Smooth muscle cell (in vitro differentiated cells): ENCODE measurements around the gene BCL6B. TPM values are rescaled to one million over a fixed set of nuclear protein-coding genes. Genes with fewer than 3 reads are reported as not detected.
"Not testable (repeated sequence)": the region's sequence is repeated elsewhere in the genome, so short reads cannot be mapped to it uniquely, and the experiment has no call there.

Experiments used
- DNase-seq: peaks from one replicate; lab custom pipeline; 2025; ENCODE audit not compliant: unreplicated experiment; lab: John Stamatoyannopoulos, UW
- H2AFZ ChIP-seq: fragments of 200-600 bp; sonication (generic); 2 replicates; pipeline ENCODE4 v1.6.0; 2016; ENCODE audit warnings: antibody characterized with exemption, low read depth, mild to moderate bottlenecking
- H3F3A ChIP-seq: fragments of 200-600 bp; sonication (generic); 2 replicates; pipeline ENCODE4 v1.6.0; 2017; ENCODE audit warnings: antibody characterized with exemption, low read depth
- H3K27ac ChIP-seq: fragments of 200-600 bp; sonication (generic); 2 replicates; pipeline ENCODE4 v1.5.1; 2016; ENCODE audit warnings: low read depth, mild to moderate bottlenecking
- H3K27me3 ChIP-seq: fragments of 200-600 bp; sonication (generic); 2 replicates; pipeline ENCODE4 v1.6.1; 2016; ENCODE audit warnings: low read depth, mild to moderate bottlenecking
- H3K36me3 ChIP-seq: fragments of 200-600 bp; sonication (generic); 2 replicates; pipeline ENCODE4 v1.5.1; 2016; ENCODE audit warnings: low read depth
- H3K4me1 ChIP-seq: fragments of 200-600 bp; sonication (generic); 2 replicates; pipeline ENCODE4 v1.5.1; 2016; ENCODE audit warnings: low read depth
- H3K4me2 ChIP-seq: fragments of 200-600 bp; sonication (generic); 2 replicates; pipeline ENCODE4 v1.6.0; 2016; ENCODE audit warnings: mild to moderate bottlenecking
- H3K4me3 ChIP-seq: fragments of 200-600 bp; sonication (generic); 2 replicates; pipeline ENCODE4 v1.5.1; 2016; ENCODE audit warnings: mild to moderate bottlenecking
- H3K79me2 ChIP-seq: fragments of 200-600 bp; sonication (generic); 2 replicates; pipeline ENCODE4 v1.6.0; 2016; ENCODE audit warnings: low read depth, mild to moderate bottlenecking
- H3K9ac ChIP-seq: fragments of 200-600 bp; sonication (generic); 2 replicates; pipeline ENCODE4 v1.6.0; 2016; ENCODE audit warnings: low read depth
- H3K9me3 ChIP-seq: fragments of 200-600 bp; sonication (generic); replicated peaks from 2 replicates; pipeline ENCODE4 v1.5.1; 2016; ENCODE audit warnings: low read depth
- H4K20me1 ChIP-seq: fragments of 200-600 bp; sonication (generic); 2 replicates; pipeline ENCODE4 v1.6.0; 2016; ENCODE audit warnings: low read depth
- CTCF ChIP-seq: fragments of 200-600 bp; sonication (generic); IDR thresholded peaks from 2 replicates; pipeline ENCODE4 v1.5.1; 2017; ENCODE audit warnings: borderline replicate concordance, mild to moderate bottlenecking, antibody characterized with exemption; ENCODE audit not compliant: insufficient read depth, poor library complexity, severe bottlenecking
- WGBS: methylation state at CpG from one replicate; pipeline ENCODE4 v1.1.7; 2016; ENCODE audit warnings: low lambda C conversion rate; 5-methylcytosine and 5-hydroxymethylcytosine counted together
- polyA plus RNA-seq: library from polyadenylated mRNA; unstranded; fragments of >200 nt; fragmentation: Nextera tagmentation; extraction: Ambion mirVana; gene quantifications from 2 replicates; pipeline ENCODE4 v1.2.1, GENCODE V29; 2016
- total RNA-seq: library from RNA; depleted of rRNA; stranded (reverse); fragments of >200 nt; gene quantifications from 2 replicates; pipeline ENCODE4 v1.2.3, GENCODE V29; 2014

The BCL6B gene
- total and polyA plus RNA-seq, 2 experiments from 2014 or later, result not detected

- TF ChIP-seq CTCF, result no peak
- DNase-seq, result no peak
- no peak within 1 kb of the TSS for H3K9ac ChIP-seq
- H3K4me2 ChIP-seq, result peak within 1 kb of the TSS; percentile 85
- H3K9me3 ChIP-seq, result no peaks in the 10 kb centered on the region
- H2AFZ ChIP-seq, result peak within 1 kb of the TSS; percentile 30
- H3K27me3 ChIP-seq, result peaks cover 8% of the 10 kb centered on the region
- H3K79me2 ChIP-seq, result no peaks in the 10 kb centered on the region
- H3K36me3 ChIP-seq, result no peaks in the 10 kb centered on the region
- peak within 1 kb of the TSS; percentile 51 for H3K4me3 ChIP-seq
- no peak within 1 kb of the TSS for H3K27ac ChIP-seq
- peaks cover 4% of the 10 kb centered on the region for H3F3A ChIP-seq
- WGBS, result 4% methylated on average over 52 of the region's 58 CpGs
- peaks cover 6% of the 10 kb centered on the region for H3K4me1 ChIP-seq
- no peaks in the 10 kb centered on the region for H4K20me1 ChIP-seq
Measured at GRCh38 chr17:7043497-7044198, 20.8 kb downstream of the BCL6B start, which contains the start of gene SLC16A11. Gene SLC16A11 (minus strand): TSS chr17:7044092. CDS start chr17:7043513, 579 bp downstream.

- H2AFZ ChIP-seq, result no peak overlapping the region
- 42% methylated on average over 5 of the region's 5 CpGs for WGBS
- peaks cover 4% of the 10 kb centered on the region for H3F3A ChIP-seq
- TF ChIP-seq CTCF, result peak; percentile 86
- no peaks in the 10 kb centered on the region for H3K9me3 ChIP-seq
- no peaks in the 10 kb centered on the region for H4K20me1 ChIP-seq
- no peak overlapping the region for H3K9ac ChIP-seq
- peaks cover 8% of the 10 kb centered on the region for H3K27me3 ChIP-seq
- no peaks in the 10 kb centered on the region for H3K79me2 ChIP-seq
- peak overlapping the region; percentile 40 for H3K4me3 ChIP-seq
- peak overlapping the region; percentile 81 for H3K4me2 ChIP-seq
- no peaks in the 10 kb centered on the region for H3K36me3 ChIP-seq
- H3K27ac ChIP-seq, result peak overlapping the region; percentile 59
- DNase-seq, result no peak
- peaks cover 6% of the 10 kb centered on the region for H3K4me1 ChIP-seq
Measured at GRCh38 chr17:7045492-7046126, 22.8 kb downstream of the BCL6B start.

DNA sequence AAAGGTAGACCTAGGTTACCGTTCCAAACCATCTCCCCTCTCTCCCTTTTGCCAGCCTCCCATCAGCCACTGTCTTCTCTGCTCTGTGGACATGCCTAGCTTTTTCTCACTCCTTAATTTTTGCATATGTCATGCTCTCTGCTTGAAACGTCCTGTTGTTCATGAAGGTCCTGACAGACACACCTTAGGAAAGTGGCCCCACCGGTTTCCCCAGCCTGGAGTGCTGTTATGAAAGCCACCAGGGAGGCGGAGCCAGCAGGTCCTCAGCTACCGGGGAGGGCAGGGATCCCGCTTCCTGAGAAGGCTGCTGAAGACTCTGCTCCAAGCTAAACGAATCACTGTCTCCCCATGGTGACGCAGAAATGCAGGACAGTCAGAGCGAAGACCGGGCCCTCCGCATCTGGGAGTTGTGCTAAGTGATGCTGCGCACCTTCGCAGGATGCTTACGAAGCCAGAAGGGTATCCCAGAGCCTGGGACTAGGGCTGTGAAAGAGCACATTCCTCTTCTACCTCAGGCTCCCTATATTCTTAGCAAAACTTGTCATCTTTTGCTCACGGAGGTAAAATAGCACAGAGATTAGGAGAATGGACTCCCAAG is 23.4 kb downstream of the BCL6B start:
- H3F3A ChIP-seq, result peaks cover 2% of the 10 kb centered on the region
- H3K9ac ChIP-seq, result no peak overlapping the region
- no peaks in the 10 kb centered on the region for H4K20me1 ChIP-seq
- H3K4me3 ChIP-seq, result peak overlapping the region; percentile 40
- WGBS, result 6% methylated on average over 15 of the region's 15 CpGs
- peaks cover 8% of the 10 kb centered on the region for H3K27me3 ChIP-seq
- no peaks in the 10 kb centered on the region for H3K36me3 ChIP-seq
- H3K9me3 ChIP-seq, result no peaks in the 10 kb centered on the region
- peak overlapping the region; percentile 81 for H3K4me2 ChIP-seq
- H3K27ac ChIP-seq, result peak overlapping the region; percentile 59
- TF ChIP-seq CTCF, result no peak
- peaks cover 6% of the 10 kb centered on the region for H3K4me1 ChIP-seq
- H2AFZ ChIP-seq, result peak overlapping the region; percentile 53
- no peak for DNase-seq
- no peaks in the 10 kb centered on the region for H3K79me2 ChIP-seq

- peak overlapping the region; percentile 81 for H3K4me2 ChIP-seq
Measured at GRCh38 chr17:7046725-7047397, 24.0 kb downstream of the BCL6B start.

More at GRCh38 chr17:7046725-7047397, 24.0 kb downstream of the BCL6B start:
- H3K9me3 ChIP-seq, H3K36me3 ChIP-seq, H3K9ac ChIP-seq, H4K20me1 ChIP-seq, H3K4me1 ChIP-seq, H3K27me3 ChIP-seq, DNase-seq, H3F3A ChIP-seq, H3K79me2 ChIP-seq: not testable (repeated sequence)
- Histone ChIP-seq H3K4me3 (peak overlapping the region; percentile 40), H3K27ac (peak overlapping the region; percentile 59), H2AFZ (peak overlapping the region; percentile 53)
- WGBS, result 3% methylated on average over 26 of the region's 26 CpGs
